ENCODE measurements around the gene GABBR2.

The GABBR2 gene

GRCh38 chr9:98576354-98576753 lies 132.4 kb downstream of the GABBR2 start:
- no peak for TF ChIP-seq CTCF (IDR thresholded peaks at IDR 0.05; ENCODE audit: low read depth, low read length)
- no peak overlapping the region for H3K4me3 ChIP-seq (ENCODE audit: low read depth, low read length)

- no peak for TF ChIP-seq CTCF (IDR thresholded peaks at IDR 0.05; ENCODE audit: low read depth, low read length)
- no peak overlapping the region for H3K4me3 ChIP-seq (ENCODE audit: low read depth, low read length)
These were observed 133.1 kb downstream of the GABBR2 start for GRCh38 chr9:98575379-98576346.

GRCh38 chr9:98573749-98574278 lies 134.9 kb downstream of the GABBR2 start:
- TF ChIP-seq CTCF (IDR thresholded peaks at IDR 0.05; ENCODE audit: low read depth, low read length) = no peak
- H3K4me3 ChIP-seq (ENCODE audit: low read depth, low read length) = no peak overlapping the region

- no peak overlapping the region for H3K4me3 ChIP-seq (ENCODE audit: low read depth, low read length)
- TF ChIP-seq CTCF (IDR thresholded peaks at IDR 0.05; ENCODE audit: low read depth, low read length) = no peak
These were observed 135.9 kb downstream of the GABBR2 start for GRCh38 chr9:98572796-98573195.

- TF ChIP-seq CTCF (IDR thresholded peaks at IDR 0.05; ENCODE audit: low read depth, low read length) = no peak
- no peak overlapping the region for H3K4me3 ChIP-seq (ENCODE audit: low read depth, low read length)
These were observed 136.6 kb downstream of the GABBR2 start for GRCh38 chr9:98572054-98572627.

GRCh38 chr9:98571643-98572042 lies 137.1 kb downstream of the GABBR2 start:
- no peak for TF ChIP-seq CTCF (IDR thresholded peaks at IDR 0.05; ENCODE audit: low read depth, low read length)
- no peak overlapping the region for H3K4me3 ChIP-seq (ENCODE audit: low read depth, low read length)
